HG03039 (cell line): Measurements from ENCODE around the gene CYB5A.
"Not testable (repeated sequence)": the region's sequence is repeated elsewhere in the genome, so short reads cannot be mapped to it uniquely, and the experiment has no call there.

Source experiments
- ATAC-seq: cut with Tn5 transposase; IDR thresholded peaks from one replicate; pipeline ENCODE4 v1.9.1; 2021; ENCODE audit warnings: mild to moderate bottlenecking, moderate library complexity; ENCODE audit not compliant: unreplicated experiment

The CYB5A gene, protein sequence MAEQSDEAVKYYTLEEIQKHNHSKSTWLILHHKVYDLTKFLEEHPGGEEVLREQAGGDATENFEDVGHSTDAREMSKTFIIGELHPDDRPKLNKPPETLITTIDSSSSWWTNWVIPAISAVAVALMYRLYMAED

GRCh38 chr18:74291771-74292540 lies at the start of gene CYB5A:
CYB5A (minus strand) TSS chr18:74291963; CDS start chr18:74291875, 88 bp downstream.
- ATAC-seq: peak; percentile 100

DNA sequence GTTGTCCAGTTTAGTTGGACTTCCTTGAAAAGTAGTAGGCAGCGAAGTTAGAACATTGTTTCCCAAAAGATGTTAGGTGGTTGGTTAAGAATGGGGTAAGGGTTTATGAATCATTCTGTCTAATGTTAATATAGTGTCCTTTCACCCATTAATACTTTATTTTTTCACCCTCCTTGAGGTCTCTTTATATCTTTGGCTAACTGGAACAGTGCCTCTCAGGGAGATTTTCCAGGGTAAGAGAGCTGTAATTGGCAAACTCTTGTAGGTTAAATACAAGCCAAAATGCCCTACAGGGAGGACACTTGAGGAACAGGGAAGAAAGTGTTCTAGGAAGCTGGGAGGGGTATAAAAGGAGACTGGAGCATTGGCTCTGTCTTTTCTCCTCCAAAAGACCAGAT lies 46.1 kb upstream of the CYB5A start:
- no peak for ATAC-seq

DNA sequence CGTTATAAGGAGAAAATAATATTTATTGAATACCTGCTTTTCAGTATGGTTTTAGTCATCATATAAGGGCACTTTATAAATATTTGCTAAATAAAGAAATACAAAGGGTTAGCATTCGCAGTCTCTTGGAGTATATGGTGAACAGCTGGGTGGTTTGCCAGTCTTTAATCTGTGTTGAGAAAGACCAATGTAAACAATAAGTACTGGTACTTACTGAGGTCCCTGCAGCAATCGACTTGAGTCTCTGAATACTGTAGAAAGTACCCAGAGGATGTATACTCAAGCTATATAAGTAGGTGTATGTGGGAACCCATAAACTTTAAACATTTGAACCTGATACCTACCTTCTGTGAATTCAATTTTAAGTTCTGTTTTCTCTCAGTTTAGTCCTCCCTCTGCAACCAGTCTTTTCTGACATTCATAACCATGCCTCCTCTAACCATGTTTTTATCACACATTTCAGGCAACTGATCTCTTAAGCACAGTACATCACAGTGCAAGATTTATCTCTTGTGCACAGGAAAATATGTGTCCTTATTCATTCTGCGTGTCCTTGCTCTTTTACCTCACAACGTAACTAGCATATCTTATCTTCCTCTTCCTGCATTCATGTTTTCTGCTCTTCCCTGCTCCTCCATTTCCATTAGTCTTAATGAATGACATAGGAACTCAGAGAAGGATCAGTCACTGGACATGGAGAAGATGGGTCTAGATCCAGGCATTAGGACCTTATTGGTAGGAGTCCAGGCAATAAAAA lies 45.6 kb upstream of the CYB5A start:
- no peak for ATAC-seq

- no peak for ATAC-seq
Measured at GRCh38 chr18:74336656-74337055, 44.9 kb upstream of the CYB5A start.

GRCh38 chr18:74334242-74334893 lies 42.6 kb upstream of the CYB5A start:
- ATAC-seq: no peak

DNA sequence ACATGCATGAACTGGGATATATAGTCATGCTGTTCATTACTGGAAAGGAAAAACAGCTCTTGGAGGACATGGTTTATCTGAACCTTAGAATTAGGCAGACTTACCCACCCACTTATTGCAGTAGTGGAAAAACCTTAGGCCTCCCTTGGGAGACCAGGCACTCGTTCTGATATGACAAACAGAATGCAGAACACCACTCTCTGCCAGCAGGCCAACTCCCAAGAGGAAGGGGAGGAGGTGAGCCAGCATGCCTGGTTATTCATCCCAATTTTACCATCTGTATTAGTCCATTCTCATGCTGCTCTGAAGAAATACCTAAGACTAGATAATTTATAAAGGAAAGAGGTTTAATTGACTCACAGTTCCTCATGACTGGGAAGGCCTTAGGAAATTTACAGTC lies 41.3 kb upstream of the CYB5A start:
- ATAC-seq: no peak

- no peak for ATAC-seq
Measured at GRCh38 chr18:74331404-74331803, 39.6 kb upstream of the CYB5A start.

DNA sequence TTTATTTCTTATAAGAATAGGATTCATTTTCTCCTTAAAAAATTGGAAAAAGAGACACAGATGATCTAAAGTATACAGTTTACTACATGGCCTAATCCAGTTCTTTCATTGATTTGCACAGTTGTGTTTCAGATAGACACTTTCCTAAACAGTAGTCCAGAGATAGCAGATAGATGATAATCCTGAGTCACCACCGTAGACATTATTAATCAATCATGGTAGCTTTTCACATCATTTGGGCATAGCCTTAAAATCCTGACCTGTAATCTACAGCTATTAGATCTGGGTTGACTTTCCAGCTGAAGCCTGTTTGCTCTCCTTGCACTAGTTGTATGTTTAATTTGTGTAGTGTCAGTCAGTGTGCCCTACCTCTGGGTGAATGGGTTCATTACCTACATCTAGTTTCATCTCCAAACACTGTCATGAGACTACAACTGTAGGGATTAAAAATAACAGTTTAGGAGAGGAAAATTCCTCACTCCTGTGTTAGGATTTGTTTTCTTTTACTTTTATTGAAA lies 38.0 kb upstream of the CYB5A start:
- no peak for ATAC-seq

- ATAC-seq: no peak
Measured at GRCh38 chr18:74328206-74328605, 36.4 kb upstream of the CYB5A start.

DNA sequence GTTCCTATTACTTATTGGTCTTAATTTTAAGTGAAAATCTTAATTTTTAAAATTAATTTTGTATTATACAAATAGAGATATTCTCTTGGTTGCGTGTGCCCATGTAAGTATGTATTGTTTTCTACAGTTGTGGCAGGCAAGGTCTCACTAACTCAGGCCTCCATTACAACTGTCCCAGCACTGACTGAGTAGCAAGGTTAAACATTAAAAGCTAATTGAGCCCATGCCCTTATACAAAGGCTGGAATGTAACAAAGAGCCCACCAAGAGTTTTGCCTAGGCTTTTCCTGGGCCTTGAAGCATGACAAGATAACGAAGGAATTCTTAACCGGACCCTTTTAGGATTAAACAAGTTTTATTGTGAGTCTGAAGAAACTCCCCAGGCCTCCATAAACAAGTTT lies 35.0 kb upstream of the CYB5A start:
- not testable (repeated sequence) for ATAC-seq

GRCh38 chr18:74326231-74326630 lies 34.5 kb upstream of the CYB5A start:
- no peak for ATAC-seq

GRCh38 chr18:74316257-74317170 lies 24.8 kb upstream of the CYB5A start:
- ATAC-seq: no peak

- no peak for ATAC-seq
Measured at GRCh38 chr18:74315464-74316256, 23.9 kb upstream of the CYB5A start, which contains the start of gene C18orf63. C18orf63 (plus strand) TSS chr18:74315839; CDS start chr18:74317866, 2,027 bp downstream.

- no peak for ATAC-seq
Measured at GRCh38 chr18:74314759-74315463, 23.1 kb upstream of the CYB5A start.

DNA sequence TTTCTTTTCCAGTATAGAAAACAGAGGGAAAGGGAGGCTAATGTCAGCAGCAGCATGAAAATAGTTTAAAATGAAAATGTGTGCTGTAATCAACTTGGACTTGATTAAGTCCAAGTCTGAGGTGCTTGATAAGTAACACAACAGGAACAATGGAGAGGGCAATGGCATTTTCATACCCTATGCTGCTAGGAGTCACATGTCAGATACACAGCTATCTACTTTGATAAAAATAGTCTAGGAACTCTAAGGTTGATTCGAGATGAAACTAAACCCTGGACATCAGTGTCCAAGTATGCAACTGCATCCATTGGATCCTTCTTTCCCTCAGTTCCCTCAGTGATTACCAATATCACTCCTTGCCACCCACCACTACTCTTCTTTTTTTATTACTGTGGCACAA lies 19.2 kb upstream of the CYB5A start:
- ATAC-seq: no peak

DNA sequence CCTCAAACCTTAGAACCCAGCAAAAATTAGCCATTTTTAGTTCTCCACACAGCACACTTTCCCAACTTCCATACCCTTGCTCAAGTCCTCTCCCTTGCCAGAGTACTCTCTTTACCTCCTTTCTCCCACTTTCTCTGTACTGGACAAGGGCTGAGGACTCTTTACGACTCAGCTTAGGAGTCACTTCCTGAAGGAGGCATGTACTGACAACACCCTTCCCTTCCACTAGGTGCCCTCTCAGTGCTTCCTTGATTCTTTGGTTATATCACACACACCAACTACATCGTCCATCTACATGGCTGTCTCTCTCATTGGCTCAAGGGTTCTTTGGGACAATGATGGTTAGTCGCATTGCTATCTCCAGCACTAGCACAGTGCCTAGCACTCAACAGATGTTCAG lies 18.6 kb upstream of the CYB5A start:
- peak; percentile 79 for ATAC-seq

GRCh38 chr18:74303936-74304335 lies 12.2 kb upstream of the CYB5A start:
- no peak for ATAC-seq

GRCh38 chr18:74303306-74303705 lies 11.5 kb upstream of the CYB5A start:
- ATAC-seq: no peak

- ATAC-seq: no peak
Measured at GRCh38 chr18:74299746-74300145, 8.0 kb upstream of the CYB5A start.
